Common myeloid progenitor, CD34-positive (primary cell): ENCODE measurements around the gene BID.

ENCODE experiments used
- CTCF ChIA-PET: fragments of 350-600 bp; sonication (Branson Sonifier 250); formaldehyde crosslinking; loops from one replicate; lab custom pipeline; 2021; ENCODE audit warnings: antibody characterized with exemption; lab: Charles Lee
- POLR2A ChIA-PET: fragments of 350-600 bp; sonication (Branson Sonifier 250); formaldehyde crosslinking; loops from one replicate; lab custom pipeline; 2021; ENCODE audit warnings: antibody characterized with exemption; lab: Charles Lee
- DNase-seq, 3 donors: peaks; one replicate each; pipeline versions ENCODE4 v3.0.0 to v3.0.0-alpha.2; 2013
- H3K27ac ChIP-seq, 2 experiments: 1 replicate in 1 of 2; 2 replicates in 1 of 2; pipeline ENCODE4 v1.7.0; 2013; ENCODE audit warnings: inconsistent platforms in 2 of 2, low read length in 2 of 2, mild to moderate bottlenecking in 2 of 2, low read depth in 1 of 2, moderate library complexity in 1 of 2; ENCODE audit not compliant: severe bottlenecking in 2 of 2, insufficient read depth in 1 of 2, poor library complexity in 1 of 2
- H3K27me3 ChIP-seq, 5 experiments: replicated peaks in 2 of 5; 1 replicate in 3 of 5; 2 replicates in 2 of 5; pipeline versions ENCODE4 v1.6.1 to v1.7.0; 2013; ENCODE audit warnings: low read length in 4 of 5, mild to moderate bottlenecking in 2 of 5, moderate library complexity in 2 of 5, inconsistent platforms in 1 of 5; ENCODE audit not compliant: insufficient read depth in 5 of 5, control insufficient read depth in 4 of 5
- H3K36me3 ChIP-seq, 4 experiments: 1 replicate in 2 of 4; 2 replicates in 2 of 4; pipeline versions ENCODE4 v1.6.1 to v1.7.0; 2013; ENCODE audit warnings: low read length in 3 of 4, control low read depth in 1 of 4, mild to moderate bottlenecking in 1 of 4; ENCODE audit not compliant: control insufficient read depth in 4 of 4, insufficient read depth in 4 of 4
- H3K4me1 ChIP-seq, 4 experiments: 1 replicate in 3 of 4; 2 replicates in 1 of 4; pipeline versions ENCODE4 v1.6.1 to v1.7.1; 2013; ENCODE audit warnings: low read length in 3 of 4, mild to moderate bottlenecking in 3 of 4, control low read depth in 1 of 4, inconsistent platforms in 1 of 4, moderate library complexity in 1 of 4; ENCODE audit not compliant: control insufficient read depth in 4 of 4, insufficient read depth in 4 of 4; ENCODE audit errors: control extremely low read depth in 1 of 4
- H3K4me3 ChIP-seq, 7 experiments: 1 replicate in 4 of 7; 2 replicates in 3 of 7; pipeline versions ENCODE4 v1.5.1 to v1.7.0; 2013; ENCODE audit warnings: mild to moderate bottlenecking in 7 of 7, low read length in 6 of 7, moderate library complexity in 6 of 7, inconsistent platforms in 2 of 7, low read depth in 2 of 7, control low read depth in 1 of 7; ENCODE audit not compliant: insufficient read depth in 4 of 7, control insufficient read depth in 1 of 7; ENCODE audit errors: extremely low read depth in 1 of 7
- H3K9me3 ChIP-seq, 5 experiments: 1 replicate in 4 of 5; 2 replicates in 1 of 5; pipeline versions ENCODE4 v1.6.1 to v1.7.1; 2013; ENCODE audit warnings: low read length in 4 of 5, mild to moderate bottlenecking in 2 of 5, inconsistent platforms in 1 of 5, low read depth in 1 of 5, moderate library complexity in 1 of 5; ENCODE audit not compliant: control insufficient read depth in 4 of 5, insufficient read depth in 2 of 5; ENCODE audit errors: control extremely low read depth in 1 of 5
- WGBS: methylation state at CpG from one replicate; pipeline ENCODE4 v1.1.5; 2013; ENCODE audit not compliant: insufficient coverage; 5-methylcytosine and 5-hydroxymethylcytosine counted together

The BID gene

DNA sequence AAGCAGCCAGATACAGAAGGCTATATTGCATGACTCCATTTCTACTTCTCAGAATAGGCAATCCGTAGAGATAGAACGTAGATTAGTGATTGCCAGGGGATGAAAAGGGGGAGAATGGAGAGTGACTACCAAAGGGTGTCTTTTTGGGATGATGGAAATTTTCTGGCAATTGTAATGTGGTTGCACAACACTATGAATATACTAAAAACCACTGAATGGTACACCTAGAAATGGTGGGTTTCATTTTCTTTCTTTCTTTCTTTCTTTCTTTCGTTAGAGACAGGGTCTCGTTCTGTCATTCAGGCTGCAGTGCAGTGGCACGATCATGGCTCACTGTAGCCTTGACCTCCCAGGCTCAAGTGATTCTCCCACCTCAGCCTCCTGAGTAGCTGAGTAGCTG, 54.4 kb downstream of the BID start:
- H3K27me3 ChIP-seq: no peaks in the 10 kb centered on the region
- H3K36me3 ChIP-seq: peaks cover 0 to 4% (median 0%) of the 10 kb centered on the region in 4 experiments
- no peak overlapping the region for H3K27ac ChIP-seq
- no peak for DNase-seq
- POLR2A ChIA-PET: no interaction called here
- 91% methylated on average over 4 of the region's 5 CpGs for WGBS
- CTCF ChIA-PET: no interaction called here
- peaks cover 0 to 5% (median 0%) of the 10 kb centered on the region in 4 experiments for H3K4me1 ChIP-seq
- no peak overlapping the region for H3K4me3 ChIP-seq
- no peaks in the 10 kb centered on the region for H3K9me3 ChIP-seq

DNA sequence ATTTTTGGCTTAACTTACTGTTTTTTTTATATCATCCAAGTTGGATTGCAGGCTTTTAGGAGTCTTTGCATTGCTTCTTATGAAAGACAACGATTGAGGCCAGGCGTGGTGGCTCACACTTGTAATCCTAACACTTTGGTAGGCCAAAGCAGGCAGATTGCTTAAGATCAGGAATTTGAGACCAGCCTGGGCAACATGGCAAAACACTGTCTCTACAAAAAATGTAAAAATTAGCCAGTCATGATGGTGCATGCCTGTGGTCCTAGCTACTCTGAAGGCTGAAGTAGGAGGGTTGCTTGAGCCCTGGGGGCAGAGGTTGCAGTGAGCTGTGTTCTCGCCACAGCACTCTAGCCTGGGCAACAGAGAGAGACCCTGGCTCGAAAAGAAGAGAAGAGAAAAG, 56.6 kb downstream of the BID start:
- H3K27me3 ChIP-seq: no peaks in the 10 kb centered on the region
- POLR2A ChIA-PET: no interaction called here
- H3K4me1 ChIP-seq: no peaks in the 10 kb centered on the region
- no peaks in the 10 kb centered on the region for H3K36me3 ChIP-seq
- WGBS: 94% methylated on average over 4 of the region's 4 CpGs
- H3K4me3 ChIP-seq: no peak overlapping the region
- CTCF ChIA-PET: no interaction called here
- DNase-seq: no peak
- H3K27ac ChIP-seq: no peak overlapping the region
- H3K9me3 ChIP-seq: no peaks in the 10 kb centered on the region

DNA sequence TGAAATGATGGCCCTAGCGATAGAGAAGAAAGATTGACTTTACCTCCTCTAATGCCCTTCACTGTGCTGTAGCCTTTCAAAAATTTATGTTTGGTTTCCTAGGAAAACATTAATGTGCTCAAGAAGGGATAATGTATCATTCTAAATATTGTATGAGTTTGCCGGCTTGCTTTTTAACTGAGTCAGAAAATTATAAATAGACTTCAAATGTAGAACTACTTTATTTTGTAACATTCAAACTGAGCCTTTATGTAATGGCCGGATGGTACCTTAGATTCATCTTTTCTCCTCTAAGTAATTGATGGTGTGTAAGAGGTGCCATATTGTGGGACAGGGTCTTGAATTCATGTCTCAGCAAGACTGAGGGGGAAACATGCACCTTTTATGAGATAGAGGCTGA, 57.7 kb downstream of the BID start:
- H3K27me3 ChIP-seq: no peaks in the 10 kb centered on the region
- no CpG with 5 or more reads among the region's 3 CpGs for WGBS
- H3K27ac ChIP-seq: no peak overlapping the region
- ChIA-PET POLR2A (interaction anchor here (0.6 kb wide), 1 partner anchor 73 kb away, joined by 3 read pairs; no protein-coding TSS in a partner anchor), CTCF (no interaction called here)
- no peaks in the 10 kb centered on the region for H3K9me3 ChIP-seq
- DNase-seq: no peak
- no peak overlapping the region for H3K4me3 ChIP-seq
- H3K4me1 ChIP-seq: no peaks in the 10 kb centered on the region
- H3K36me3 ChIP-seq: peaks cover 0 to 3% (median 0%) of the 10 kb centered on the region in 4 experiments

DNA sequence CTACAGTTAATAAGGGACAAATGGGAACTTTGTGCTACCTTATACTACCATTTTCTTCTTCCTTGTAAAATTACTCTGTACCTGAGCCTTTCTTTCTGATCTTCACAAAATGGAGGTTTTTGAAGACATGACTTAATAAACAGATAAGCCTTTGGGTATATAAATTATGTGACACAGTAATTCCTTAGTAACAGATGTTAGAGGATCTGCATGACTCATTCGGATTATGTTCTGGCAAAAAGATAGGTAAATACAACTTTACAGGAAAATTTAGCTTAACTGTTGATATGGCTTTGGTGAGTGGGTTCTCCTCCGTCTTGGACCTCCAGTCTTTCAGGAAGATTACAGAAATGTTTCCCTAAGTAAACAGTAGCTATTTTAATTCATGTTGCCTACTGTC, 61.8 kb downstream of the BID start:
- Histone ChIP-seq H3K9me3 (no peaks in the 10 kb centered on the region), H3K4me1 (peaks cover 0 to 5% (median 2%) of the 10 kb centered on the region in 4 experiments), H3K27ac (no peak overlapping the region), H3K27me3 (no peaks in the 10 kb centered on the region), H3K36me3 (peaks cover 0 to 6% (median 1%) of the 10 kb centered on the region in 4 experiments), H3K4me3 (no peak overlapping the region)
- CTCF ChIA-PET: interaction anchor here (0.7 kb wide), 1 partner anchor 11 kb away, joined by 3 read pairs; no protein-coding TSS in a partner anchor
- no peak for DNase-seq
- 100% methylated on average over 1 of the region's 2 CpGs for WGBS
- POLR2A ChIA-PET: no interaction called here

DNA sequence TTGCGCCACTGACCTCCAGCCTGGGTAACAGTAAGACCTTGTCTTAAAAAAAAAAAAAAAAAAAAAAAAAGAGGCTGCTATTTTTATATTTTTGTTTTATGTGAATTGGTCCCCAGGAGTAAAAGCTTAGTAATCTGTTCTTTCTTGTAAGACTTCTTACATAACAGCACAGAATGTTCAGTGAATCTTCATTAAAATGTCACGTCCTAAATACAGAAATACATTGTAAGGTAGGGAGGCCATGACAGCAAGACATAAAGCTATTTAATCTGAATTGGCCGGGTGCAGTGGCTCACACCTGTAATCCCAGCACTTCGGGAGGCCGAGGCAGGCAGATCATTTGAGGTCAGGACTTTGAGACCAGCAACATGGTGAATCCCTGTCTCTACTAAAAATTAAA, 64.2 kb downstream of the BID start:
- H3K36me3 ChIP-seq: peaks cover 0 to 6% (median 3%) of the 10 kb centered on the region in 4 experiments
- H3K9me3 ChIP-seq: no peaks in the 10 kb centered on the region
- POLR2A ChIA-PET: no interaction called here
- DNase-seq: no peak
- H3K4me1 ChIP-seq: peaks cover 5 to 25% (median 15%) of the 10 kb centered on the region in 4 experiments
- H3K4me3 ChIP-seq: no peak overlapping the region
- no peaks in the 10 kb centered on the region for H3K27me3 ChIP-seq
- CTCF ChIA-PET: interaction anchor here (0.7 to 1.7 kb wide), 4 partner anchors 13 to 62 kb away, joined by 3 to 5 read pairs (median 4); no protein-coding TSS in a partner anchor
- WGBS: 100% methylated on average over 4 of the region's 5 CpGs
- H3K27ac ChIP-seq: no peak overlapping the region

DNA sequence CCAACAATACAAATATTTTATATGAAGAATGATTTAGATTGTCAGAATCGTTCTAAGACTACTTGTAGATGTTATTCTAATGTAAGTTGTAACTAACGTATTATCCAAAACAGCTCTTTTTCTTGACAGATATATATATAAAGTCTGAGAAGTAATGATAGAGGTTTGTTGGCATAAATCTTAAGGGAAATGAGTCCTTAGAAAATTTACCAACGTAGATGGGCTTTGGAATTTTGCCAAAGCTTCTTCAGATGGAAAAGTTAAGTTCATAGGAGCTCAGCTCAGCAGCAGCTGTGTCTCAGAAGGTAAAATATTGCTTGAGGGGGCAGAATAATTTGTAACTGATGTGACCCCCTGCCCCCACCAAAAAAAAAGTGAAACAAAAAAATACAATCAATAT, 66.7 kb downstream of the BID start:
- CTCF ChIA-PET: interaction anchor here (1.0 to 2.5 kb wide), 2 partner anchors 16 to 35 kb away, joined by 3 to 8 read pairs; no protein-coding TSS in a partner anchor
- no peaks in the 10 kb centered on the region for H3K9me3 ChIP-seq
- H3K4me3 ChIP-seq: no peak overlapping the region
- H3K36me3 ChIP-seq: peaks cover 0 to 12% (median 5%) of the 10 kb centered on the region in 4 experiments
- 0% methylated on average over 1 of the region's 3 CpGs for WGBS
- POLR2A ChIA-PET: no interaction called here
- H3K27ac ChIP-seq: peak overlapping the region in 1 of 2 experiments; percentile 73
- H3K27me3 ChIP-seq: no peaks in the 10 kb centered on the region
- no peak for DNase-seq
- H3K4me1 ChIP-seq: peaks cover 5 to 25% (median 15%) of the 10 kb centered on the region in 4 experiments

DNA sequence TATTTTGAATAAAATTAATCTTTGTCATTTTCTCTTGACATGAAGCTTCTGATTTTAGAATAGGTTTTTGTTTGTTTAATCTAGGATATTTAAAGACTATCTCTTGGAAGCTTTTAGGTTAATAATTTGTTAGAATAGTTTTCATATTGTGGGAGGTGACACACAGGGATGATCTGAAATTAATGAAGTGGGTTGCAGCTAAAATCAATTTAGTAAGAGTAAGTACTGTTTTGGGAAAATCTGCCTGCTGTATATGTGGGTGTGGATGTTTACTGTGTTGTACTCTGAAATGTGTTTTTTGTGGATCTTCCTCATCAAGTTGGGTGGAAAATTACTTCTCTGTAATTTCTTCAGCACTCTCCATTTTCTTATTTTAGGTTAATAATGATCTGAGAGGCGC, 67.3 kb downstream of the BID start:
- no CpG with 5 or more reads among the region's 1 CpG for WGBS
- CTCF ChIA-PET: interaction anchor here (0.6 to 2.5 kb wide), 3 partner anchors 16 to 36 kb away, joined by 3 to 8 read pairs (median 3); no protein-coding TSS in a partner anchor
- H3K4me1 ChIP-seq: peaks cover 5 to 25% (median 15%) of the 10 kb centered on the region in 4 experiments
- no peaks in the 10 kb centered on the region for H3K27me3 ChIP-seq
- peak overlapping the region in 4 of 7 experiments; percentile 44 to 71 (median 58) for H3K4me3 ChIP-seq
- H3K27ac ChIP-seq: peak overlapping the region; percentile 12 to 73
- peaks cover 0 to 12% (median 5%) of the 10 kb centered on the region in 4 experiments for H3K36me3 ChIP-seq
- DNase-seq: no peak
- H3K9me3 ChIP-seq: no peaks in the 10 kb centered on the region
- POLR2A ChIA-PET: no interaction called here
